Measurements from ENCODE around the gene BCL2L11.
"Not testable (repeated sequence)": the region's sequence is repeated elsewhere in the genome, so short reads cannot be mapped to it uniquely, and the experiment has no call there.

Gene BCL2L11, protein sequence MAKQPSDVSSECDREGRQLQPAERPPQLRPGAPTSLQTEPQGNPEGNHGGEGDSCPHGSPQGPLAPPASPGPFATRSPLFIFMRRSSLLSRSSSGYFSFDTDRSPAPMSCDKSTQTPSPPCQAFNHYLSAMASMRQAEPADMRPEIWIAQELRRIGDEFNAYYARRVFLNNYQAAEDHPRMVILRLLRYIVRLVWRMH

DNA sequence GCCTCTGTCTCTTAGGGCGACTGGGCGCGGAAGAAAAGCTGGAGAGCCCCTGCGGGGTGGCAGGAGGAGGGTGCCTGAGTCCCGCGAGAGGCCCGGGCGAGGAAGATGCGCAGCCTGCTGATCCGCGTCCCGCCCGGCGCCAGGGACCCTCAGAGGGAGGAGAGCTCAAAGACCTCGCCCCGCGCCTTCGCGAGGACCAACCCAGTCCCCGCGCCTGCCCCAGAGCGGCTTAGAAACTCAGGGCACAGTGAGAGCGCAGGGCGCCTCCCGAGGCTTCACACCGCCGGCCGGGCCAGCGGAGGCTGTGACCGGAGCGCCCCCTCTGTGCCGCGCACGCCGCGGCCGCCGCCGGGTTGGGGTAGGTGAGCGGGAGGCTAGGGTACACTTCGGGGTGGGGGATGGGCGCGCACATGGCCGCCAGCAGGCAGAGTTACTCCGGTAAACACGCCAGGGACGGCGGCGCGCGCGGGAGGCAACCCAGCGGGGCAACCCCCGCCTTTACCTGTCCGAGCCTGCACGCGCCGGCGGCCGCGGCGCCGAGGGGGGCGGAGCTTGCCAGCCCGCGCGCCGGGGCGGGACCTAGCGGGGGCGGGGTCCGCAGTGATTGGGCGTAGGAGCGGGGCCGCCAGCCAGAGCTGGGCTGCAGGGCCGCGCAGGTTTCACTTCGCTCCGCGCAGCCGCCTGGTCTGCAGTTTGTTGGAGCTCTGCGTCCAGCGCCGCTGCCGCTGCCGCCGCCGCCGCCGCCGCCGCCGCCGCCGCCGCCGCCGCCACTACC lies at the start of gene BCL2L11:
TSS of gene BCL2L11 (plus strand) at position 662 of the 775 bp plus-strand sequence. CDS start 2,832 bp downstream, outside the sequence.
- peak; percentile 71 for DNase-seq (ENCODE audit: low read depth)

DNA sequence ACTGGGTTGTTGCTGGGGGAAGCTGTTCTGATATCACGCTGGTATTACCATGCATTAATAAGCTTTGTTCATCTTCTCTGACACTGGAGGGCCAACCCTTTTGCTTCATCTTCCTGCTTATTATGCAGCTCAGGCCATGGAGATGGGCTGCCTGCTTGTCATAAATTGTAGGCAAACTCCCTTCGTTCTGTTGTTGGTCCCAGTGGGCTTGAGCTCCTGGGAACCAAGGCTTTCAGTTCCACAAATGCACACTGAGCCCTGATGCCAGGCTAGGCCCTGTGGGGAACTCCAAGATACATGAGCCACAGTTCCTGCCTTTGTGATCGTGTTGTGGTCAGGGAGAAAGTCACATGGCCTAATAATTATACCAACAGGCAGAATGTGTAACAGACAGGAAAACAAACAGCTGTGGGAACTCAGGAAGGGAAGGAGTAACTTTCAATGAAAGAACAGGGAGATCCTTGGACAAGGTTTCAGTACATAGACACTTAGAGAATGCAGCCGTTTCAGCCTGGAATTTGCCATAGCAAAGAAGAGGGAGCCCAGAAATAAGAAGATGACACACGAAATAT lies 49.0 kb upstream of the BCL2L11 start:
- DNase-seq (ENCODE audit: low read depth), result peak; percentile 61

DNA sequence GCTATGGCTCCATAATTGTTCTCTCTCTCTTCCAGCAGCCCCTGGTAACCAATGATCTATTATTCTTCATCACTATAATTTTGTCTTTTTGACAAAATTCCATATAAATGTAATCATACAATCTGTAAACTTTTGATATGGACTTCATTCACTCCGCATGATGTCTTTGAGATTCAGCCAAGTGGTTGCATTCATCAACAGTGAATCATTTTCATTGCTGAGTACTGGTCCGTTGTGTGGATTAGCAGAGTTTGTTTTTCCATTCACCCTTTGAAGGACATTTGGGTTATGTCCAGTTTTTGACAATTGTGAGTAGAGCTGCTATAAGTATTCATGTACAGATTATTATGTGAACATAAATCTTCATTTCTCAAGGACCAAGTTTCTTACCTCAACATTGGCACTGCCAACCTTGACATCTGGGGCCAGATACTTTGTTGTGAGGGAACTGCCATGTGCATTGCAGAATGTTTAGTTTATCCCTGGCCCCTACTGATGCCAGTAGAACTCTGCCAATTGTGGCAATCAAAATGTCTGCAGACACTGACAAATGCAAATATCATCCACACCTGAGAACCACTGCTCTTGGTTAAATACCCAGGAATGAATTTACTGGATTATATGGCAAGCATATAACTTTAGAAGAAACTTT lies 48.4 kb upstream of the BCL2L11 start:
- peak; percentile 83 for DNase-seq (ENCODE audit: low read depth)

DNA sequence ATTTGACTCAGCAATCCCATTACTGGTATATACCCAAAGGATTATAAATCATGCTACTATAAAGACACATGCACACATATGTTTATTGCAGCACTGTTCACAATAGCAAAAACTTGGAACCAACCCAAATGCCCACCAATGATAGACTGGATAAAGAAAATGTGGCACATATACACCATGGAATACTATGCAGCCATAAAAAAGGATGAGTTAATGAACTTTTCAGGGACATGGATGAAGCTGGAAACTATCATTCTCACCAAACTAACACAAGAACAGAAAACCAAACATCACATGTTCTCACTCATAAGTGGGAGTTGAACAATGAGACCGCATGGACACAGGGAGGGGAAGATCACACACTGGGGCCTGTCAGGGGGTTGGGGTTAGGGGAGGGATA lies 38.1 kb upstream of the BCL2L11 start:
- not testable (repeated sequence) for DNase-seq (ENCODE audit: low read depth)

DNA sequence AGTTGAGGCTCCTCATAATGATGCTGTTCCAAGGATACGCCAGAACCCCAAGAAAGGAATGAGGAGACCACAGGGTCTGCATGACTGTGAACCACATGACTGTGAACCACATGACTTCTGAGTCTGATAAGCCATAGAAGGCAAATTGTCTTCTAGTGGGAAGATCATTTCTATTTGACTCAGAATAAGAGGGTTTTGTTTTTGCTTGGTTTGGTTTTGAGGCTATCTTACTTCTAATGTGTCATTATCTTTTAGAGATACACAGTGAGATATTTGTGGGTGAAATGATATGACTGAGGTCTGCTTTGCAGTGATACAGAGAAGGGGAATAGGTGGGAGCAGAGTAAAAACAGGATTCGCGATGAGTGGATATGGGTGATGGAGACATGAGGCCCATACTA lies 28.9 kb upstream of the BCL2L11 start:
- DNase-seq (ENCODE audit: low read depth), result no peak

DNA sequence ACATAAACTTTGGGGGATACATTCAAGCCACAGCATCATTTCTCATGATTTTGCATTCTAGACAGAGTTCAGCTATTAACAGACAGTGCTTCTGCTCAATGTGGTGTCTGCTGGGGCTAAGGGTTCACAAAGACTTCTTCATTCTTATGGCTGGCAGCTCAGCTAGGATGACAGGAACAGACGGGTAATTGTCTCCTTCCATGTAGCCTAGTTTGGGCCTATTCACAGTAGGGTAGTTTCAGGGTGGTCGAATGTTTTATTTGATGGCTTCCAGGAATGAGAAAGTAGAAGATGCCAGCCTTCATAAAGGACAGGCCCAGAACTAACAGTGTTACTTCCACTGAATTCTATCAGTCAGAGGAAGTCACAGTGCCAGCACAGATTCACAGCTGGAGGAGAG lies 26.0 kb upstream of the BCL2L11 start:
- no peak for DNase-seq (ENCODE audit: low read depth)

DNA sequence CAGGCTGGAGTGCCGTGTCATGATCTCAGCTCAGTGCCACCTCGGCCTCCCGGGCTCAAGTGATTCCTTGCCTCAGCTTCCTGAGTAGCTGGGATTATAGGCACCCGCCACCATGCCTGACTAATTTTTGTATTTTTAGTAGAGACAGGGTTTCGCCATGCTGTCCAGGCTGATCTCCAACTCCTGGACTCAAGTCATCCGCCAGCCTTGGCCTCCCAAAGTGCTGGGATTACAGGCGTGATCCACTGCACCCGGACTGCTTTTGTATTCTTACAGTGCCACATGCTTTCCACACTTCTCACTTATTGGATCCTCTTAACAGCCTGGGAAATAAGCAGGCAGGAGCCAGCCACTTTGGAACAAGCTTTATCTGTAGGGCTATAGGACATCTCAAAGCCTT lies 25.3 kb upstream of the BCL2L11 start:
- no peak for DNase-seq (ENCODE audit: low read depth)

DNA sequence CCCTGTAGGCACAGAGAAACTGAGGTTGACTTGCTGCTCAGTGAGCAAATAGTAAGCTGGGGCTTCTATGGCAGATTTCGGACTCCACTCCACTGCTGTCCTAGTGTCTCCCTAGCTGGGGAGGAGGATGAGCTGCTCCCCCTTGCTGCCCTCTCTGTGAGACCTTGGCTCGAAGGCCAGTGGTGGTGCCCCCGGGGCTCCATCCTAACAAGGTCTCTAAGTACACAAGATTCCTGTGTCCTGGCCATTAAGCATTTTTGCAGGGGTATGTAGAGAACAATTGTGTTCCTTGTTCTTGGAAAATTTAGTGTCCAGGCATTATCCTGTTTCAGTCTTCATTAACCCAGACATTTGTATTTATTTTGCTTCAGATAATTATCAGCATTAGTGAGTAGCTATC lies 21.3 kb upstream of the BCL2L11 start:
- no peak for DNase-seq (ENCODE audit: low read depth)

DNA sequence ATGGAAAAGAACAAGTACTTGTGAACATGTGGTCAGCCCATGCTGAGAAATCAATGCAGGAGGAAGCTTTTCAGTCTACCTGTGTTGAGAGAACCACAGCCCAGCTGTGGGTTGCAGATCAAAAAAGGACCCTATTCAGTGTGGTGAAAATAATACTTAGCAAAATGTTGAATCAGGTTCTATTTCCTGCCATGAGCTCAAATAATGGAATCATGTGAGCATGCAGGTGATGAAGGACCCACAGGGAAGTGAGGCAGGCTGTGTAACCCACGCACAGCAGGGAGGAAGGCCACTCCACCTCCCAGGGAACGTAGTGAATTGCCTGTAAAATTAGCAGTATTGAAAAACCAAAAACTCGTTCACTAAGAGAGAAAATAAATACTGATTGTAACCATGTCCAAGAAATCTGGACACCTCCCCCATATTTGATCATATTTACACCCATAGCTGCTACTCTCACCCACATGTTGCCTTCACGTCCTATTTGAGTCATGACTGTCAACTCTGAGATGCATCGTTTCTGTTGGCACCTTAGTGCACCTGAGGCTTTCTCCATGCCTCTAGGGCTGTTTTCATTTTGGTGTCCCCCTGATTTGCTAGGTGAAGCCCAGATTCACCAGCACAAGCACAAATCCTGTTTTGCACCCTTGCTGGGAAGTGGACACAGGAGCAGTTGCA lies 20.5 kb upstream of the BCL2L11 start:
- no peak for DNase-seq (ENCODE audit: low read depth)

DNA sequence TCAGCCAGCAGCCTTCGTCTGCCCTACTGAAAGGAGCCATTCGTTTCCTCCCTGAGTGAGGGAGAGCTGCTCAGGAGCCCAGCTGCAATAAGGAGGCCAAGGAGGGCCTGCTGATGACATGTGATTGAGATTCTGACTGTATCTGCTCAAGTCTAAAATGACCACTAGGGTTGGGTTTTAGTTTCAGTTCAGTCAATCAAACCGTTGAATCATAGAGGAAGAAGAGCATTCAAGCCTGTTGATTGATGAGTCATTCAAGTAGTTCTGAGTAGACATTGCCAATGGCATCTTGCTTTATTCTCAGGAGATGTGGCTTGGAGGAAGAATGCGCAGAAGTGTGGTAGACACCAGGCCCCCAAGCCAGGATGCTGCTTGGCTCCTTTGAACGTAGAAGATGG lies 19.9 kb upstream of the BCL2L11 start:
- no peak for DNase-seq (ENCODE audit: low read depth)

DNA sequence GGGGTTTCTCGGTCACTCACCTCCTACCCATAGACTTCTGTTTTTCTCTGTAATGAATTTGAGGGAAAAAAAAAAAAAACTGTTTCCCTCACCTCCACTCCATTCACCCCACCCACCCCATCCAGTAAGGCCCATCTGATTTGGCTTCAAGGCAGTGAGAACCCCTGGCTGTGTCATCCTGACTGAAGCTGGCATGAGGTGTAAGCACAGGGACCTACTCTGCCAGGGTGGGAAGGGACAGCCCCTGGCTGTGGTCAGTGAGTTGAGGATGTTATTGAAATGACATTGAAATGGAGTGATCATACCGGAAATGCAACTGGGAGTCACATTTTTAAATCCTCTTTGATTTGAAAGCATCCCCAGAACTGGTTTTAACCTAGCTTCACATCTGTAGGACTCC lies 19.1 kb upstream of the BCL2L11 start:
- DNase-seq (ENCODE audit: low read depth), result no peak

DNA sequence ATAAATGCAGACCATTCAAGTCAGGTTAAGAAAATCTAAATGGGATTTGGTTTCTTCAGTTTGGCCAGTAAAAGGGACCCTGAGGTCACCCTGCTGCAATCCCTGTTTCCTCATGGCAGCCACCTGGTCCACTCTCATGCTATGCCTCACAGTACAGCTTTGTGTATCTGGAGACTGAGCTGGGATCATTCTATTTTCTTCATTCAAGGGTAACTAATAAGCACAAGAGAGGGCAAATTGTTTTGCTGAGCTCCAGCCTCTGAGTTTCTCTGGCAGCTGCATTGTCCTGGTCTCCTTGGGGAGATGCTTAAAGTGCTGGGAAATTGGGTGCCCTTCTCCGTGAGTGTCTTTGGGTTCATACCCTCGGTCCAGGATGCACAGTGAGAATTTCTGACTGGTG lies 18.5 kb upstream of the BCL2L11 start:
- no peak for DNase-seq (ENCODE audit: low read depth)

DNA sequence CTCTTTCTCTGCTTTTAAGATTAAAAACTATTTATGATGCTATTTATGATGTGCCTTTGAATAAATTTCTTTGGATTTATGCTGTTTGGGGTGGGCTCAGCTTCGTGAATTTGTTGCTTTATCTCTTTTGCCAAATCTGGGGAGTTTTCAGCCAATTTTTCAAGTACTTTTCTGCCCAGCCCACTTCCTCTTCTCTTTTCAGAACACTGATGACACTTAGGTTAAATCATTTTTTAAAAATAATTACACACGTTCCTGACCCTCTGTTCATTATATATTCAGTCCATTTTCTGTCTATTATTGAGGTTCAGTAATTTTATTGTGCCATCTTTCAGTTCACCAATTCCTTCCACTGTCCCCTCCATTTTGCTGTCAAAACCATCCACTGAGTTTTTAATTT lies 14.8 kb upstream of the BCL2L11 start:
- no peak for DNase-seq (ENCODE audit: low read depth)

DNA sequence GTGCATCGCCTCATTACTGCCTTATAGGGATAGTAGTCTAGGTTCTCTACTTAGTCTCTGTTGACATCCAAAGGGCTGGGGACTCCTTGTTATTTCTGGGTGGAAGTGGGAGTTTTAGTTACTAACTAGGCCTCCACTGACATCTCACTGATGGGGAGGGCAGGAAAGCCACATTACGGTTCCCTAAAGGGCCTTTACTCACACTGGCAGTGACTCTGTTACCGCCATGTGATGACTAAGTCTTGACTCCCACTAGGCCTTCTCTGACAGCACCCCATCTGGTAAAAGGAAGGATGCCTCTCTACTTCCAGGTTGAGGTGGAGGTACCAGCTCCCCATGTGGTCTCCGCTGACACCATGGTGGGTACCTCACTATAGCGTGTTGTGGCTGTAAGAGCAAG lies 14.0 kb upstream of the BCL2L11 start:
- no peak for DNase-seq (ENCODE audit: low read depth)

DNA sequence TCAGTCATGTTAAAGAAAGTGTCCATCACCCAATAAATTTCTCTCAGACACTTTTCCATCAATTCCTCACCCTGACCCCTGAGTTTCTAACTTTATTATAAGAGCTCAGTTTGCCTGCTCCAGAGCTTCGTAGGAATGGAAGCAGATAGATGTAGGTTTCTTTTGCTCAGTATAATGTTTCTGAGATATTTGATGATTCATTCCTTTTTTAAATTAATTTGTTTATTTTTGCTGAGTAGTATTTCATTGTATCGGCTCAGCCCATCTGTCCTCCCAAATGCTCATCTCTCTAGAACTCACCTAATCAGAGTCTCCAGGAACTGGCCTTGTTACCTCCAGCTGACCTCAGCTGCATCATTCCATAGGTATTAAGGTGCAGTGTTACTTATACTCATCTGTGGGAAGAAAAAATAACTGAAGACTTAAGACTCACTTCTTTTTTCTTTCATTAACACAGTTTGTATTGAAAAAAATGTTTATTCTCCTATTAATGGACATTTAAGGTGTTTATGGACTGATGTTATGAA lies 11.9 kb upstream of the BCL2L11 start:
- no peak for DNase-seq (ENCODE audit: low read depth)

DNA sequence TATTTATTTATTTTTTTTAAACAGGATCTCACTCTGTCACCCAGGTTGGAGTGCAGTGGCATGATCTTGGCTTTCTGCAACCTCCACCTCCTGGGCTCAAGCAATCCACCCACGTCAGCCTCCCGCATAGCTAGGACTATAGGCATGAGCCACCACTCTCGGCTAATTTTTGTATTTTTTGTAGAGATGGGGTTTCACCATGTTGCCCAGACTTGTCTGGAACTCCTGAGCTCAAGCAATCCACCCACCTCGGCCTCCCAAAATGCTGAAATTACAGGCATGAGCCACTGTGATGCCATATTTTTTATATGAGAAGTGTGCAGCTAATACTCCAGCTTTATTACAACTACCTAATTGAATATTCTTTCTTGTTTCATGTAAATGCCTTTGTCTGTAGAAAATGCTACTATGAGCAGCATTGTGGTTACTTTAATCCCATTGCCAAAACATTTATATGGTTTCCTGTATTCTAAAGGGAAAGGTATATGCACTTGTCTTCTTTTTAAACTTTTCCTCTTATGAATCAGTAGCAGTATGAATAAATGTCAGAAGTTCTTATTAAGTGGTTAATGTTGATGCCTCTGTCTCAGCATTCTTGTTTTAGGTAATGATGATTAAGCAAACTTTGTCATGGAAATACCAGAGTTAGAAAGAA lies 9.5 kb upstream of the BCL2L11 start:
- DNase-seq (ENCODE audit: low read depth), result no peak

DNA sequence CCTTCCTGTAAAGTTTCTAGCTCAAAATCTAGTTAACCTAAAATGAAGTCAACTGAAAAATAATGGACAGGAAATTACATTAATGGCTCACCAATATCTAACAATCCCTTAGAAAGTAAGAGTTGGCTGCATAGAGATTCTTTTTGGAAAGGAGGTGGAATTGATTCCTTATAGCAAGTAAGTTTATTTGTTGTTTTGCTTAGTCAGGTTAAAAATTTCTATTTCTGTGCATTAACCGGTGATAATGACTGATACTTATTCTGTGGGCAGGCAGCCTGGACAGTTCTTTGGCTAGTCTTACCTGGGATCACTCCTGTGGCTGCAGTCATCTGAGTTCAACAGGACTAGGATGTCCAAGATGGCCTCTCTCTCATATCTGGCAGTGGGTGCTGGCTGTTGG lies 6.9 kb upstream of the BCL2L11 start:
- no peak for DNase-seq (ENCODE audit: low read depth)

DNA sequence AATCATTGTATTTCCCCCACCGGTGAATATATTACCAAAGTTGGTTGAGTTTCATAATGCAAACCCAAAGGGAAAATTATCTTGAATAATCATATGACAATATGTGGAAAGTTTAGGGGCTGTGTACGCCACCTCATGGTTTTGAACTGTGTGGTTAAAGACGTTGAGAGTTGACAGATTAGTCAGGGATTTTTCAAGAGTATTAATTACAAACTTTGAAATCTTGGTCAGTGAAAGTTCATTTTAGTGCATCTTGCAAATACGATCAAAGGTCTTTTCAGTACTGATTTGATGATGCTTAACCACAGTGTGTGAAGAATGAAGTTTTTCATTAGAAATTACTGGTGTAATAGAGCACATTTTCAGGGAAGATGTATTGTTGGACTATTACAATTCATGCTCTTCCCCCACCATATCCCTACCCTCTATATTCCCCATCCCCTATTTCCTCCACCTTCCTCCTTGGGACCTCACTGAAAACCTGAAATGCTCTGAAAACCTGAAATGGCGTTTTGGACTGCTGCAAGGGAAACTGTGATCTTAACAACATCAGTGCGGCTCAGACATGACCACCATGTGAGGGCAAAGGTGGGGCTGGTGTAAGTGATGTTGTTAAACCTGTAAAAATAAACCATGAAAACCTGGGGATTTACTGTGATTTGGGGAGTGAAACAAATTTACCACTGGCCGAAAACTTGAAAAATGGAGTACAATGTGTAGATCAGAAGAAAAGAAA lies 4.5 kb upstream of the BCL2L11 start:
- no peak for DNase-seq (ENCODE audit: low read depth)

DNA sequence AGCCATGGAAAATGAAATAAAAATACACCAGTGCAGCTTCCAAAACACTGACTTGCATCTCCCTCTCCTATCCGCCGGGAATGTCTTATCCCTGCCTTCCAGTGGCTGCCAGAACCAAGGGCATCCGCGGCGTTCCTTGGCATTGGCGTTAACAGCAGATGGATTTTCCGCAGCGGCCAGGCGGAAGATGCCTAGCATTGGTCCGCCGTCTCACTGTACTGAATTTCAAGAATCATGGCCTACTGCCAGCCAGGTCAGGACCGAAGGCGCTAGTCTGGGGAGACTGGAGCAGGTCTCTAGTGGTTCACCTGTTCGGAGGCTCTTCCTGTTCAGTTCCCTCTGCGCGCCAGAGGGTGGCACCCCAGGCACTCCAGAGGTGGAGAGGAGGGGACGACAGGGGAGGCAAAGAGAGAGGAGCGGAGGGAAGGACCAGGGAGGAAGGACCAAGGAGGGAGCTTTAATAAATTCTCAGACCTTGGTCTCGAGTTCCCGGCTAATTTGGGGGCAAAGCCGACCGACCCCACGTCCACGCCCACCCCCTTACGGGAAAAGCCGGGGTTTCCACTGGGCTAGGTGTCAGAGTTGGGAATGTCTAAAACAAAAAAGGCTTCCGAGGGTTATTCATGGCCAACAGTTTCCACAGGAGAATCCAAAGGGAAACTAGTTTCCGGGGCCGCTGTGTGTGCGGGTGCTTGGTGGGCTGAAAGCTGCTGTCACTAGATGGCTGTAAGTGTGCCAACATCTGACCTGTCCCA lies 3.7 kb upstream of the BCL2L11 start:
- DNase-seq (ENCODE audit: low read depth), result peak; percentile 40

Measured in stromal cell of bone marrow (primary cell).